ENCODE data around the gene SSC5D.
"Not testable (repeated sequence)": the region's sequence is repeated elsewhere in the genome, so short reads cannot be mapped to it uniquely, and the experiment has no call there.

The SSC5D gene

GRCh38 chr19:55490478-55491432 lies 2.5 kb downstream of the SSC5D start:
- H3K4me3 ChIP-seq (ENCODE audit: low read length in 2 of 2): peak overlapping the region in 1 of 2 donors; percentile 8
- peaks cover 77% of the 10 kb centered on the region for H3K4me1 ChIP-seq (ENCODE audit: control insufficient read depth, insufficient read depth, low read length)

GRCh38 chr19:55491546-55492360 lies 3.5 kb downstream of the SSC5D start:
- H3K9ac ChIP-seq (ENCODE audit: low read length in 2 of 2): peak overlapping the region in 1 of 2 donors; percentile 39
- peak overlapping the region; percentile 93 for H3K27ac ChIP-seq (ENCODE audit: low read length)
- no peaks in the 10 kb centered on the region for H3K9me3 ChIP-seq (ENCODE audit: control insufficient read depth in 2 of 2, low read length in 2 of 2)
- peak overlapping the region in 1 of 2 donors; percentile 8 for H3K4me3 ChIP-seq (ENCODE audit: low read length in 2 of 2)
- H3K4me1 ChIP-seq (ENCODE audit: control insufficient read depth, insufficient read depth, low read length): peaks cover 67% of the 10 kb centered on the region
- H3K27me3 ChIP-seq (ENCODE audit: control insufficient read depth in 1 of 2, insufficient read depth in 2 of 2, low read length in 2 of 2): no peaks in the 10 kb centered on the region
- peaks cover 2 to 7% of the 10 kb centered on the region in 2 donors for H3K36me3 ChIP-seq (ENCODE audit: control insufficient read depth in 2 of 2, insufficient read depth in 2 of 2, low read length in 2 of 2)

More at GRCh38 chr19:55490478-55491432, 2.5 kb downstream of the SSC5D start:
- Histone ChIP-seq H3K9ac (ENCODE audit: low read length in 2 of 2) (peak overlapping the region; percentile 32 to 62), H3K27me3 (ENCODE audit: control insufficient read depth in 1 of 2, insufficient read depth in 2 of 2, low read length in 2 of 2) (no peaks in the 10 kb centered on the region), H3K9me3 (ENCODE audit: control insufficient read depth in 2 of 2, low read length in 2 of 2) (no peaks in the 10 kb centered on the region), H3K27ac (ENCODE audit: low read length) (peak overlapping the region; percentile 93), H3K36me3 (ENCODE audit: control insufficient read depth in 2 of 2, insufficient read depth in 2 of 2, low read length in 2 of 2) (peaks cover 0 to 3% of the 10 kb centered on the region in 2 donors)

GRCh38 chr19:55492362-55492944 lies 4.2 kb downstream of the SSC5D start:
- Histone ChIP-seq H3K9ac (ENCODE audit: low read length in 2 of 2) (peak overlapping the region in 1 of 2 donors; percentile 39), H3K4me1 (ENCODE audit: control insufficient read depth, insufficient read depth, low read length) (peaks cover 60% of the 10 kb centered on the region), H3K27ac (ENCODE audit: low read length) (peak overlapping the region; percentile 93), H3K36me3 (ENCODE audit: control insufficient read depth in 2 of 2, insufficient read depth in 2 of 2, low read length in 2 of 2) (peaks cover 2 to 9% of the 10 kb centered on the region in 2 donors), H3K27me3 (ENCODE audit: control insufficient read depth in 1 of 2, insufficient read depth in 2 of 2, low read length in 2 of 2) (no peaks in the 10 kb centered on the region), H3K4me3 (ENCODE audit: low read length in 2 of 2) (peak overlapping the region in 1 of 2 donors; percentile 15), H3K9me3 (ENCODE audit: control insufficient read depth in 2 of 2, low read length in 2 of 2) (no peaks in the 10 kb centered on the region)

GRCh38 chr19:55493052-55493644 lies 4.9 kb downstream of the SSC5D start:
- H3K27me3 ChIP-seq (ENCODE audit: control insufficient read depth in 1 of 2, insufficient read depth in 2 of 2, low read length in 2 of 2): no peaks in the 10 kb centered on the region
- H3K9ac ChIP-seq (ENCODE audit: low read length in 2 of 2): no peak overlapping the region
- peak overlapping the region in 1 of 2 donors; percentile 22 for H3K4me3 ChIP-seq (ENCODE audit: low read length in 2 of 2)
- no peak overlapping the region for H3K27ac ChIP-seq (ENCODE audit: low read length)
- H3K9me3 ChIP-seq (ENCODE audit: control insufficient read depth in 2 of 2, low read length in 2 of 2): no peaks in the 10 kb centered on the region
- H3K4me1 ChIP-seq (ENCODE audit: control insufficient read depth, insufficient read depth, low read length): peaks cover 58% of the 10 kb centered on the region
- peaks cover 2 to 9% of the 10 kb centered on the region in 2 donors for H3K36me3 ChIP-seq (ENCODE audit: control insufficient read depth in 2 of 2, insufficient read depth in 2 of 2, low read length in 2 of 2)

GRCh38 chr19:55493645-55494171 lies 5.5 kb downstream of the SSC5D start:
- Histone ChIP-seq H3K9ac (ENCODE audit: low read length in 2 of 2) (no peak overlapping the region), H3K36me3 (ENCODE audit: control insufficient read depth in 2 of 2, insufficient read depth in 2 of 2, low read length in 2 of 2) (peaks cover 2 to 9% of the 10 kb centered on the region in 2 donors), H3K4me3 (ENCODE audit: low read length in 2 of 2) (peak overlapping the region in 1 of 2 donors; percentile 62), H3K27ac (ENCODE audit: low read length) (peak overlapping the region; percentile 11), H3K27me3 (ENCODE audit: control insufficient read depth in 1 of 2, insufficient read depth in 2 of 2, low read length in 2 of 2) (no peaks in the 10 kb centered on the region), H3K9me3 (ENCODE audit: control insufficient read depth in 2 of 2, low read length in 2 of 2) (no peaks in the 10 kb centered on the region), H3K4me1 (ENCODE audit: control insufficient read depth, insufficient read depth, low read length) (peaks cover 59% of the 10 kb centered on the region)

GRCh38 chr19:55494172-55494761 lies 6.0 kb downstream of the SSC5D start:
- H3K4me3 ChIP-seq (ENCODE audit: low read length in 2 of 2): peak overlapping the region in 1 of 2 donors; percentile 62
- H3K4me1 ChIP-seq (ENCODE audit: control insufficient read depth, insufficient read depth, low read length): peaks cover 60% of the 10 kb centered on the region
- no peaks in the 10 kb centered on the region for H3K9me3 ChIP-seq (ENCODE audit: control insufficient read depth in 2 of 2, low read length in 2 of 2)
- H3K27ac ChIP-seq (ENCODE audit: low read length): peak overlapping the region; percentile 11
- H3K36me3 ChIP-seq (ENCODE audit: control insufficient read depth in 2 of 2, insufficient read depth in 2 of 2, low read length in 2 of 2): peaks cover 2 to 9% of the 10 kb centered on the region in 2 donors
- H3K9ac ChIP-seq (ENCODE audit: low read length in 2 of 2): peak overlapping the region in 1 of 2 donors; percentile 21
- H3K27me3 ChIP-seq (ENCODE audit: control insufficient read depth in 1 of 2, insufficient read depth in 2 of 2, low read length in 2 of 2): no peaks in the 10 kb centered on the region

GRCh38 chr19:55495646-55496349 lies 7.6 kb downstream of the SSC5D start:
- peaks cover 6 to 16% of the 10 kb centered on the region in 2 donors for H3K36me3 ChIP-seq (ENCODE audit: control insufficient read depth in 2 of 2, insufficient read depth in 2 of 2, low read length in 2 of 2)
- H3K9me3 ChIP-seq (ENCODE audit: control insufficient read depth in 2 of 2, low read length in 2 of 2): no peaks in the 10 kb centered on the region
- no peaks in the 10 kb centered on the region for H3K27me3 ChIP-seq (ENCODE audit: control insufficient read depth in 1 of 2, insufficient read depth in 2 of 2, low read length in 2 of 2)
- no peak overlapping the region for H3K4me3 ChIP-seq (ENCODE audit: low read length in 2 of 2)
- H3K27ac ChIP-seq (ENCODE audit: low read length): no peak overlapping the region
- no peak overlapping the region for H3K9ac ChIP-seq (ENCODE audit: low read length in 2 of 2)
- H3K4me1 ChIP-seq (ENCODE audit: control insufficient read depth, insufficient read depth, low read length): peaks cover 50% of the 10 kb centered on the region

GRCh38 chr19:55496820-55497219 lies 8.6 kb downstream of the SSC5D start:
- peaks cover 39% of the 10 kb centered on the region for H3K4me1 ChIP-seq (ENCODE audit: control insufficient read depth, insufficient read depth, low read length)
- H3K9ac ChIP-seq (ENCODE audit: low read length in 2 of 2); H3K27ac ChIP-seq (ENCODE audit: low read length); H3K9me3 ChIP-seq (ENCODE audit: control insufficient read depth in 2 of 2, low read length in 2 of 2); H3K4me3 ChIP-seq (ENCODE audit: low read length in 2 of 2); H3K27me3 ChIP-seq (ENCODE audit: control insufficient read depth in 1 of 2, insufficient read depth in 2 of 2, low read length in 2 of 2): not testable (repeated sequence)
- peaks cover 10 to 25% of the 10 kb centered on the region in 2 donors for H3K36me3 ChIP-seq (ENCODE audit: control insufficient read depth in 2 of 2, insufficient read depth in 2 of 2, low read length in 2 of 2)

GRCh38 chr19:55497763-55498162 lies 9.5 kb downstream of the SSC5D start:
- Histone ChIP-seq H3K9me3 (ENCODE audit: control insufficient read depth in 2 of 2, low read length in 2 of 2) (no peaks in the 10 kb centered on the region), H3K4me3 (ENCODE audit: low read length in 2 of 2) (no peak overlapping the region), H3K4me1 (ENCODE audit: control insufficient read depth, insufficient read depth, low read length) (peaks cover 30% of the 10 kb centered on the region), H3K36me3 (ENCODE audit: control insufficient read depth in 2 of 2, insufficient read depth in 2 of 2, low read length in 2 of 2) (peaks cover 10 to 25% of the 10 kb centered on the region in 2 donors), H3K27me3 (ENCODE audit: control insufficient read depth in 1 of 2, insufficient read depth in 2 of 2, low read length in 2 of 2) (no peaks in the 10 kb centered on the region), H3K9ac (ENCODE audit: low read length in 2 of 2) (no peak overlapping the region), H3K27ac (ENCODE audit: low read length) (peak overlapping the region; percentile 41)
